ENCODE results near the gene USP22. TPM values are rescaled to one million over a fixed set of nuclear protein-coding genes. Genes with fewer than 3 reads are reported as not detected.

Gene USP22
- polyA plus RNA-seq, 1 donor (not counting 4 experiments of a cell fraction or from before 2014, with no cell fraction given) = 111 TPM

- Histone ChIP-seq H3K9me1 (ENCODE audit: control insufficient read depth, extremely low read depth, insufficient read depth, low read length) (no peaks in the 10 kb centered on the region), H3K9me3 (ENCODE audit: control insufficient read depth, low read depth, low read length) (no peaks in the 10 kb centered on the region), H3K4me3 (ENCODE audit: control insufficient read depth in 2 of 3, extremely low read depth in 1 of 3, insufficient read depth in 2 of 3, low read depth in 1 of 3, low read length in 3 of 3) (no peak overlapping the region), H3K27me3 (ENCODE audit: control insufficient read depth, extremely low read depth, insufficient read depth, low read length) (no peaks in the 10 kb centered on the region), H3K4me2 (ENCODE audit: control insufficient read depth, extremely low read depth, insufficient read depth, low read depth, low read length) (no peak overlapping the region), H3K9ac (ENCODE audit: control insufficient read depth, extremely low read depth, insufficient read depth, low read length) (no peak overlapping the region), H2AFZ (ENCODE audit: control insufficient read depth, low read length) (no peak overlapping the region), H4K20me1 (ENCODE audit: control insufficient read depth, extremely low read depth, insufficient read depth, low read length) (no peaks in the 10 kb centered on the region), H3K36me3 (ENCODE audit: control insufficient read depth in 2 of 2, extremely low read depth in 1 of 2, insufficient read depth in 2 of 2, low read length in 2 of 2) (no peaks in the 10 kb centered on the region), H3K4me1 (ENCODE audit: control insufficient read depth, extremely low read depth, insufficient read depth, low read length) (peaks cover 3% of the 10 kb centered on the region), H3K27ac (ENCODE audit: control insufficient read depth, insufficient read depth, low read length) (no peak overlapping the region), H3K79me2 (ENCODE audit: control insufficient read depth, insufficient read depth, low read length) (no peaks in the 10 kb centered on the region)
- TF ChIP-seq EZH2 (IDR thresholded peaks at IDR 0.05; ENCODE audit: low read length) = no peak
- TF ChIP-seq, protein P1, sequence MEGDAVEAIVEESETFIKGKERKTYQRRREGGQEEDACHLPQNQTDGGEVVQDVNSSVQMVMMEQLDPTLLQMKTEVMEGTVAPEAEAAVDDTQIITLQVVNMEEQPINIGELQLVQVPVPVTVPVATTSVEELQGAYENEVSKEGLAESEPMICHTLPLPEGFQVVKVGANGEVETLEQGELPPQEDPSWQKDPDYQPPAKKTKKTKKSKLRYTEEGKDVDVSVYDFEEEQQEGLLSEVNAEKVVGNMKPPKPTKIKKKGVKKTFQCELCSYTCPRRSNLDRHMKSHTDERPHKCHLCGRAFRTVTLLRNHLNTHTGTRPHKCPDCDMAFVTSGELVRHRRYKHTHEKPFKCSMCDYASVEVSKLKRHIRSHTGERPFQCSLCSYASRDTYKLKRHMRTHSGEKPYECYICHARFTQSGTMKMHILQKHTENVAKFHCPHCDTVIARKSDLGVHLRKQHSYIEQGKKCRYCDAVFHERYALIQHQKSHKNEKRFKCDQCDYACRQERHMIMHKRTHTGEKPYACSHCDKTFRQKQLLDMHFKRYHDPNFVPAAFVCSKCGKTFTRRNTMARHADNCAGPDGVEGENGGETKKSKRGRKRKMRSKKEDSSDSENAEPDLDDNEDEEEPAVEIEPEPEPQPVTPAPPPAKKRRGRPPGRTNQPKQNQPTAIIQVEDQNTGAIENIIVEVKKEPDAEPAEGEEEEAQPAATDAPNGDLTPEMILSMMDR (optimal IDR thresholded peaks at IDR 0.05 in 1 of 3, IDR thresholded peaks at IDR 0.05 in 1 of 3, conservative IDR thresholded peaks at IDR 0.05 in 1 of 3; ENCODE audit: extremely low read depth in 1 of 3, insufficient read depth in 2 of 3, low read length in 3 of 3) = no peak
- DNase-seq (ENCODE audit: low read depth, low spot score) (no peak), FAIRE-seq (no peak)
- dilution Hi-C loops (cut with MboI; ENCODE audit: extremely low pct_ligation_motif_present, low sequenced_read_pairs) = no loop called here
Measured at GRCh38 chr17:20989991-20990855, 52.6 kb downstream of the USP22 start.

GRCh38 chr17:20989481-20989880 is 53.3 kb downstream of the USP22 start:
- Histone ChIP-seq H3K9me3 (ENCODE audit: control insufficient read depth, low read depth, low read length) (no peaks in the 10 kb centered on the region), H3K4me2 (ENCODE audit: control insufficient read depth, extremely low read depth, insufficient read depth, low read depth, low read length) (no peak overlapping the region), H3K27ac (ENCODE audit: control insufficient read depth, insufficient read depth, low read length) (no peak overlapping the region), H2AFZ (ENCODE audit: control insufficient read depth, low read length) (no peak overlapping the region), H3K9me1 (ENCODE audit: control insufficient read depth, extremely low read depth, insufficient read depth, low read length) (no peaks in the 10 kb centered on the region), H3K27me3 (ENCODE audit: control insufficient read depth, extremely low read depth, insufficient read depth, low read length) (no peaks in the 10 kb centered on the region), H3K36me3 (ENCODE audit: control insufficient read depth in 2 of 2, extremely low read depth in 1 of 2, insufficient read depth in 2 of 2, low read length in 2 of 2) (no peaks in the 10 kb centered on the region), H3K4me3 (ENCODE audit: control insufficient read depth in 2 of 3, extremely low read depth in 1 of 3, insufficient read depth in 2 of 3, low read depth in 1 of 3, low read length in 3 of 3) (no peak overlapping the region), H3K9ac (ENCODE audit: control insufficient read depth, extremely low read depth, insufficient read depth, low read length) (no peak overlapping the region), H3K79me2 (ENCODE audit: control insufficient read depth, insufficient read depth, low read length) (no peaks in the 10 kb centered on the region), H3K4me1 (ENCODE audit: control insufficient read depth, extremely low read depth, insufficient read depth, low read length) (peaks cover 3% of the 10 kb centered on the region), H4K20me1 (ENCODE audit: control insufficient read depth, extremely low read depth, insufficient read depth, low read length) (no peaks in the 10 kb centered on the region)
- TF ChIP-seq EZH2 (IDR thresholded peaks at IDR 0.05; ENCODE audit: low read length) = no peak
- TF ChIP-seq, protein P1 (optimal IDR thresholded peaks at IDR 0.05 in 1 of 3, IDR thresholded peaks at IDR 0.05 in 1 of 3, conservative IDR thresholded peaks at IDR 0.05 in 1 of 3; ENCODE audit: extremely low read depth in 1 of 3, insufficient read depth in 2 of 3, low read length in 3 of 3) = no peak
- dilution Hi-C loops (cut with MboI; ENCODE audit: extremely low pct_ligation_motif_present, low sequenced_read_pairs) = no loop called here
- FAIRE-seq = no peak
- no peak for DNase-seq (ENCODE audit: low read depth, low spot score)

Measured in keratinocyte (primary cell).